MCF 10A (cell line): Measurements from ENCODE around the gene CNTNAP2. TPM values are rescaled to one million over a fixed set of nuclear protein-coding genes. Genes with fewer than 3 reads are reported as not detected.

Experiments
- BruUV-seq: library from RNA; stranded (reverse); fragments of 400-500 nt; replicated peaks from 2 replicates; lab custom pipeline; 2021; lab: Mats Ljungman, UMichigan
- CTCF ChIA-PET: fragments of 300-600 bp; sonication (Branson Sonifier 250); formaldehyde crosslinking; extraction: SDS; loops from one replicate; lab custom pipeline; 2021; ENCODE audit warnings: antibody characterized with exemption, inconsistent platforms; lab: Yijun Ruan, JAX
- POLR2A ChIA-PET: fragments of 300-600, 350-650 bp; sonication (Branson Sonifier 250); formaldehyde crosslinking; extraction: SDS; loops from one replicate; lab custom pipeline; 2020; ENCODE audit warnings: antibody characterized with exemption, inconsistent platforms; lab: Yijun Ruan, JAX
- DNase-seq: peaks from one replicate; pipeline ENCODE4 v3.0.0-alpha.2; 2018; ENCODE audit not compliant: unreplicated experiment
- H3K27ac Mint-ChIP-seq: one replicate; pipeline ENCODE4 v1.8.0; 2022; ENCODE audit warnings: mild to moderate bottlenecking, low read depth, mixed read lengths; ENCODE audit not compliant: unreplicated experiment
- H3K27me3 Mint-ChIP-seq: one replicate; pipeline ENCODE4 v1.8.0; 2022; ENCODE audit warnings: mixed read lengths; ENCODE audit not compliant: insufficient read depth, unreplicated experiment
- H3K36me3 Mint-ChIP-seq: one replicate; pipeline ENCODE4 v1.8.0; 2022; ENCODE audit warnings: mild to moderate bottlenecking, moderate library complexity, mixed read lengths; ENCODE audit not compliant: insufficient read depth, unreplicated experiment
- H3K4me1 Mint-ChIP-seq: one replicate; pipeline ENCODE4 v1.8.0; 2022; ENCODE audit warnings: mixed read lengths; ENCODE audit not compliant: insufficient read depth, unreplicated experiment
- H3K4me3 Mint-ChIP-seq: one replicate; pipeline ENCODE4 v1.8.0; 2022; ENCODE audit warnings: mild to moderate bottlenecking, moderate library complexity, mixed read lengths; ENCODE audit not compliant: unreplicated experiment
- H3K9me3 Mint-ChIP-seq: one replicate; pipeline ENCODE4 v1.8.0; 2022; ENCODE audit warnings: mixed read lengths; ENCODE audit not compliant: unreplicated experiment
- intact Hi-C: fragments of 100-400 bp; cut with micrococcal nuclease; formaldehyde crosslinking; loops from 2 replicates; pipeline ENCODE4 v1.14.1; 2022
- total RNA-seq: library from RNA; stranded (reverse); gene quantifications from 2 replicates; pipeline ENCODE4 v1.2.3, GENCODE V29; 2022
- TF ChIP-seq, protein P1 (sequence below): fragments of 200-600 bp; IDR thresholded peaks from one replicate; pipeline ENCODE4 v1.8.0; 2022; ENCODE audit warnings: antibody characterized with exemption, mild to moderate bottlenecking; ENCODE audit not compliant: unreplicated experiment

CNTNAP2 gene
- total RNA-seq, 1 experiment from 2014 or later, result 1.1 TPM

DNA sequence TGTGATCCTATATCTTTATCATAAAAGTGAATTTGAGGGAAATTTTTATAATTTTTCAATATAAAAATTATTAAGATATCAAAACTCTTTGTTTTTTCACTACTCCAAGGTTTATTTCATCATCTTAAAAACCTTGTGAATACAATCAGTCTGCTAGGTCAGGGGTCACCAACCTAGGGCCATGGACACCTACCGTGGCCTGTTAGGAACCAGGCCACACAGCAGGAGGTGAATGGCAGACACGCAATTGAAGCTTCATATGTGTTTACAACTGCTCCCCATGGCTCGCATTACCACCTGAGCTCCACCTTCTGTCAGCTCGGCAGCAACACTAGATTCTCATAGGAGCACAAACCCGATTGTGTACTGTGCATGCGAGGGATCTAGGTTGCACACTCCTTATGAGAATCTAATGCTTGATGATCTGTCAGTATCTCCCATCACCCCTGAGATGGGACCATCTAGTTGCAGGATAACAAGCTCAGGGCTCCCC lies 2202.8 kb downstream of the CNTNAP2 start:
- Mint-ChIP-seq H3K36me3 (no peaks in the 10 kb centered on the region), H3K4me3 (no peak overlapping the region), H3K27me3 (peaks cover 5% of the 10 kb centered on the region), H3K27ac (no peak overlapping the region), H3K9me3 (no peaks in the 10 kb centered on the region), H3K4me1 (no peaks in the 10 kb centered on the region)
- BruUV-seq, result no TSS peak
- DNase-seq, result no peak
- TF ChIP-seq, protein P1, sequence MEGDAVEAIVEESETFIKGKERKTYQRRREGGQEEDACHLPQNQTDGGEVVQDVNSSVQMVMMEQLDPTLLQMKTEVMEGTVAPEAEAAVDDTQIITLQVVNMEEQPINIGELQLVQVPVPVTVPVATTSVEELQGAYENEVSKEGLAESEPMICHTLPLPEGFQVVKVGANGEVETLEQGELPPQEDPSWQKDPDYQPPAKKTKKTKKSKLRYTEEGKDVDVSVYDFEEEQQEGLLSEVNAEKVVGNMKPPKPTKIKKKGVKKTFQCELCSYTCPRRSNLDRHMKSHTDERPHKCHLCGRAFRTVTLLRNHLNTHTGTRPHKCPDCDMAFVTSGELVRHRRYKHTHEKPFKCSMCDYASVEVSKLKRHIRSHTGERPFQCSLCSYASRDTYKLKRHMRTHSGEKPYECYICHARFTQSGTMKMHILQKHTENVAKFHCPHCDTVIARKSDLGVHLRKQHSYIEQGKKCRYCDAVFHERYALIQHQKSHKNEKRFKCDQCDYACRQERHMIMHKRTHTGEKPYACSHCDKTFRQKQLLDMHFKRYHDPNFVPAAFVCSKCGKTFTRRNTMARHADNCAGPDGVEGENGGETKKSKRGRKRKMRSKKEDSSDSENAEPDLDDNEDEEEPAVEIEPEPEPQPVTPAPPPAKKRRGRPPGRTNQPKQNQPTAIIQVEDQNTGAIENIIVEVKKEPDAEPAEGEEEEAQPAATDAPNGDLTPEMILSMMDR, result no peak
- ChIA-PET POLR2A (interaction anchor here (0.7 kb wide), 1 partner anchor 49 kb away, joined by 3 read pairs; no protein-coding TSS in a partner anchor), CTCF (no interaction called here)
- intact Hi-C loops, result no loop called here

DNA sequence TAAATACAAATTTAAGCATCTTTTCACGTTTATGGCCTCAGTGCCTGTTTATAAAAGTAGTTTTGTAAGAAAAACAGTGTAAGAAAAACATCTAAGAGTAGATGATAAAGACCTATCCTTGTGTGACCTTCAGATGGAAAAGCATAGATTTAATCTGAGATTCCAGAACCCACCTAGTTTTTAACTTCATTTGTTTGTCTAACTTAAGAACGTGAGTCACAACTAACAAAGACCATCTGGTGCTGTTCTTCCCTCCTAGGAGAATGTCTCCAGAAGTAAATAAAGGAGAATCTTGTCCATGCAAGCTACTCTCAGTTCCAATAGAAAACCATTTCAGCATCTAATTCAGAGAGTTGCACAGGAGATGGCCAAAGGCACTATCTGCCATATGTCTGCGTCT lies 2208.6 kb downstream of the CNTNAP2 start:
- ChIA-PET CTCF (interaction anchor here (0.8 to 1.0 kb wide), 2 partner anchors 21 to 42 kb away, joined by 3 read pairs; no protein-coding TSS in a partner anchor), POLR2A (interaction anchor here (0.7 kb wide), 1 partner anchor 197 kb away, joined by 4 read pairs; no protein-coding TSS in a partner anchor)
- intact Hi-C loops, result no loop called here
- no TSS peak for BruUV-seq
- TF ChIP-seq, protein P1, result no peak
- no peaks in the 10 kb centered on the region for H3K36me3 Mint-ChIP-seq
- peaks cover under 1% of the 10 kb centered on the region for H3K27me3 Mint-ChIP-seq
- H3K4me1 Mint-ChIP-seq, result peaks cover 14% of the 10 kb centered on the region
- no peak overlapping the region for H3K4me3 Mint-ChIP-seq
- peaks cover 7% of the 10 kb centered on the region for H3K9me3 Mint-ChIP-seq
- DNase-seq, result no peak
- H3K27ac Mint-ChIP-seq, result no peak overlapping the region

DNA sequence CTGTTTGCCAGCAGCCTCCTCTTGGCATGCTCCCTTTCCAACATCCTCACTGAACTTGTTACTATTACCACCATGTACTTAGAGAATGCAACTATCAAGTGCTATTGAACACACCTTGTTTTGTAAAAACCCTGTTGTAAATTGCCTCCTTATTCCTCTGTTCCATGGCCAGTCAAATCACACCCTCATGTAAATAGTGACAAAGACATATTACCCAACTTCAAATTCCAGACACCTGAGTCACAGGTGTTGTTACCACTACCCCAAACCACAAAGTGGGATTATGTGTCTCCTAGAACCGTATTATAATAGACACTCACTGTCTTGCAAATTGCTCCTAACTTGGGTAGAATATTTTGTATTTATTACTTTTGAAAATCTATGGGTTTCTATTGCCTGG lies 2210.8 kb downstream of the CNTNAP2 start:
- peaks cover 23% of the 10 kb centered on the region for H3K9me3 Mint-ChIP-seq
- TF ChIP-seq, protein P1, result no peak
- peak overlapping the region; percentile 11 for H3K4me3 Mint-ChIP-seq
- no peaks in the 10 kb centered on the region for H3K36me3 Mint-ChIP-seq
- CTCF ChIA-PET, result interaction anchor here (0.5 to 0.9 kb wide), 3 partner anchors 10 to 158 kb away, joined by 3 to 6 read pairs (median 3); no protein-coding TSS in a partner anchor
- peak; percentile 91 for DNase-seq
- intact Hi-C loops, result no loop called here
- H3K27ac Mint-ChIP-seq, result peak overlapping the region; percentile 8
- no TSS peak for BruUV-seq
- peaks cover 14% of the 10 kb centered on the region for H3K4me1 Mint-ChIP-seq
- POLR2A ChIA-PET, result interaction anchor here (1.1 to 2.7 kb wide), 3 partner anchors 10 to 24 kb away, joined by 4 to 9 read pairs (median 6); no protein-coding TSS in a partner anchor
- peaks cover 17% of the 10 kb centered on the region for H3K27me3 Mint-ChIP-seq

DNA sequence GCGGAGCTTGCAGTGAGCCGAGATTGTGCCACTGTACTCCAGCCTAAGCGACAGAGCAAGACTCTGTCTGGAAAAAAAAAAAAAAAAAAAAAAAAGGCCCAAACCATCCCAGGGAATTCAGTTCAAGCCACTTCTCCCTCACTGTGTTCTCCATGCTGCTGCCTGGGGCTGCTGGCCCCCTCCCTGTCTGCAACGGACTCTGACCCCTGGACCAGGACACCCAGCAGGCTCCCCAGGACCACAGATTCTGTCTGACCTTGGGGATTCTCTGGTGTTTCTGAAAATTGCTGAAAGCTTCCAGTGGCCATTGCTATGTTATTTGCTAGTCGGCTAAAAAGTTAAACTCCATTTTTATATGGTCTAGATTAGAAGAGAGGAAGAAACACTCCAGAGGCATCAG lies 2212.3 kb downstream of the CNTNAP2 start:
- Mint-ChIP-seq H3K4me3 (no peak overlapping the region), H3K9me3 (peaks cover 23% of the 10 kb centered on the region), H3K36me3 (no peaks in the 10 kb centered on the region), H3K4me1 (peaks cover 16% of the 10 kb centered on the region), H3K27ac (no peak overlapping the region), H3K27me3 (peaks cover 17% of the 10 kb centered on the region)
- POLR2A ChIA-PET, result no interaction called here
- intact Hi-C loops, result no loop called here
- no peak for DNase-seq
- BruUV-seq, result no TSS peak
- CTCF ChIA-PET, result no interaction called here
- TF ChIP-seq, protein P1, result no peak
